ENCODE measurements around the gene EID1.

GRCh38 chr15:48905216-48905615 is 27.3 kb downstream of the EID1 start:
- TF ChIP-seq CTCF (IDR thresholded peaks at IDR 0.05) = no peak
- TF ChIP-seq EP300 (IDR thresholded peaks at IDR 0.05) = no peak
- TF ChIP-seq POLR2A (IDR thresholded peaks at IDR 0.05) = no peak

All from gastroesophageal sphincter (tissue), 3 donors.